GM21526 (cell line): ENCODE measurements around the gene HEMK1.
A peak's percentile ranks its signal among the peaks of the same experiment; 100 is the strongest.

Experiments used
- ATAC-seq: cut with Tn5 transposase; IDR thresholded peaks from one replicate; pipeline ENCODE4 v1.9.1; 2021; ENCODE audit warnings: moderate library complexity; ENCODE audit not compliant: unreplicated experiment, low FRiP score

Gene HEMK1

DNA sequence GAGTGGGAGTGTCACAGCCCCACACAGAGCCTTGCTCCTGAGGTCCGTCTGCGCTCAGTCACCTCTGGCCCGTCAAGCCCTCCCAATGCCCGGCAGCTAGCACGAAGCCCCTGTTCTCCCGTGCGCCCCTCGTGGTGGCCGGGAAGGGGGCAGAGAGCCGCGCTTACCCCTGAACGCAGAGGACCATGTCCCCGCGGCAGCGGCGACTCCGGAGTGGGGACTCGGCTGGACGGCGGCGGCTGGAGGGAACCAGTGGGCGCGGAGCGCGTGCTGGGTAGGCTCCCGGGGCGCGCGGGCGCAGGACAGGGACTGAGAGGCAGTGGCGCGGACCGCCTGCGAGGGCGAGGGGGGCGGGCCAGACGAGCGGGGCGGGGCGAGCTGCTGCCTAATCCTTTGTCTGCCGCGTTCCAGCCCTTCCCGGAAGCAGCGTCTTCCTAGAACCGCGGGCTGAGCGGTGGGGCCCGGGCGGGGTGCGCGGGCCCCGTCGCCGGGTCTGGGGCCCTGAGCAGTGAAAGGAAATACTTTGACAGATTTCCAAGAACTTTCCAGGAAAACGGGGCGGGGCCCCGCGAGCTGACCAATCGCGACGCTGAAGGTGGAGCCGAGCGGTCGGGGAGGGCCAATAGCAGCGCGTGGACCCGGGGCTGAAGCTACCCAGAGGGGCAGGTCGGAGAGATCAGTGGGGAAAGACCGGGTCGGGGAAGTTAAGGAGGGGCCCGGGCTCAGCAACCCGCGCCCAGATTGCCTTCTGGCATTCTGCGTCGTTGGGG lies 42.3 kb downstream of the HEMK1 start, which contains the start of gene CISH:
TSS of gene CISH (minus strand) at position 311 of the 770 bp plus-strand sequence. CDS start at position 187, 124 bp downstream.
- peak; percentile 62 for ATAC-seq

GRCh38 chr3:50612234-50612882 lies 43.0 kb downstream of the HEMK1 start:
- peak; percentile 6 for ATAC-seq

DNA sequence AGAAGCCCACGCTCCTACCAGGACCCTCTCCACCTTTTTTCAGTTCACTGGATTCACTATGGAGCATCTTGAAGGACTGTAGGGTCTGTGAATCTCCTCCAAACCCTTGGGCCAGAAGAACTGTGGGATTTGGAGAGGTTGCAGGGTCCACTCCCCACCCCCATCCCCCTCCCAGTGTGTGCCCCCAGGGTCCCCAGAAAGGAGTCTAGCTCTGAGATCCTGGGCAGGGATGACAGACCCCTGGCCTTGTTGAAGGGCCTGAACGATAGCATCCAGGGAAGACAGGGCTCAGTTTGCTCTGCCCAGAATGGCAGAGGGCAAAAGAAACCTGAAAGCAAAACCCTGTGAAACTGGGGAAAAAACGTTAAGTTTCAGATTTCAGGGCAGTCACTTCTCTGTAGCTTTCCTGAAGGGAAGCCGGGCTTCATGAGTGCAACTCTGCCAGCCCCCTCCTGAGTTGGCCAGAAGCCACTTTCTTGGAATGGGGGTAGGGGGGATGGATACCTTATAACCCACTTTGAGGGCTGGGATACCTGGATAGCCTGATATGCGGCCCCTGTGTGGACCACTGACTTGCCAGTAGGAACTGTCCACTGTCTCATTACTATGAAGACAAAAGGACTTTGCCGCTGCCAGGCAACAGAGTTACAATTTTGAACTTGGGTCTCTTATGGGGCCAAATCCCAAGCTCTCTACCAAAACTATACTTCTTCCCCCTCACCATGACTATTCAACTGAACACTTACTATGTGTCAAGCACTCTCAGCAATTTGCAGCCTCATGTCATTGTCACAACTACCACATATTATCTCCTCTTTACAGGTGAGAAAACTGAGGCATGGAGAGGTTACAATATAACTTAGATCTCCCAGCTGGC lies 43.9 kb downstream of the HEMK1 start:
- no peak for ATAC-seq

DNA sequence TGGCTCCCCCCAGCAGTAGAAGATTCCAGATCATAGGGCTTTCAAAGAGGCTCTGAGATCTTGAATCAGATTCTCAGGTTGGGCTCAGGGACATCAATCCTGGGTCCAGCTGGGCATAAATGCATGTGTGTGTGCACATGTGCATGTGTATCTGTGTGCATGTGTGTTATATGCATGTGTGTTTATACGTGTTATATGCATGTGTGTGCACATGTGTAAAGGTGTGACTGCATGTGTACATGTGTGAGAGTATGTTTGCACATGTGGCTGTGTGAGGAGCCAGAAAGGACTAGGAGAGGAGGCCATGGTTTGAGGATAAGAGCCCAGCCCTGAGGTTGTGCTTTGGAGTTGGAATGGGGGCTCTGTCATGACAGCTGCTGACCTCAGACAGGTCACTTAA lies 45.9 kb downstream of the HEMK1 start:
- ATAC-seq, result no peak

DNA sequence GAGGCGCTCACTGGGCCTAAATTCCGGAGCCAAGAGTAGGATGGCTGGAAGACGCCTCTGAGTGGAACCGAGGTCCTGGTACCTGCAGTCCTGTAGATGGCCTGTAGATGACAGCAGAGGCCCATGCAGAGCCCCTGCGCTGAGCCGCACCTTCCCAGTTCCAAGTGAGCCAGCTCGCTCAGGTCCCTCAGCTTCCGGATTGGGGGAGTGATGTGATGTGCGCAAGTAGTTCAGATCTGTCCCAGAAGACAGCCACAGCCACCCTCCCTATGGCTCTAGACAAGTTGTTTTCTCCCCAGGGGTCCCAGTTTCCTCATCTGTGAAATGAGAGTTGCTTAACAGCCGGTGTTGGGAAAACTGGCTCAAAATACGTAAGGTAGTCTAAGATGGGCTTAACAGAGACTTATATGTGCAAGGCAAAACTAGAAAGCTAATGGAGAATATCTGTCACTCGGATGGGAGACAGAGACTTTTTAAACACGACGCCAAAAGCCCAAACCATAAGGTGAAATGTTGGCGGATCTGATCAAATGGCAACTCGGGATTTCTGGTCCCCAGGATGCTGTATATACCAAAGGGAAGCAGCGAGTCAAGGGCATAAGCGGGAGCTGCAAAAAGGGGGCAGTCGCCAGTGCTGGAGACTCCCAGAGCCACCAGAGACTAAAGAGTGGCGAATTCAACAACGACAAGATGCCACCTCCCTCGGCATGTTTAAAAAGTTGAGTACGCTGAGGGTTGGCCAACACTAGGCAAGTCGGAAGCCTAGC lies 46.9 kb downstream of the HEMK1 start:
- no peak for ATAC-seq

DNA sequence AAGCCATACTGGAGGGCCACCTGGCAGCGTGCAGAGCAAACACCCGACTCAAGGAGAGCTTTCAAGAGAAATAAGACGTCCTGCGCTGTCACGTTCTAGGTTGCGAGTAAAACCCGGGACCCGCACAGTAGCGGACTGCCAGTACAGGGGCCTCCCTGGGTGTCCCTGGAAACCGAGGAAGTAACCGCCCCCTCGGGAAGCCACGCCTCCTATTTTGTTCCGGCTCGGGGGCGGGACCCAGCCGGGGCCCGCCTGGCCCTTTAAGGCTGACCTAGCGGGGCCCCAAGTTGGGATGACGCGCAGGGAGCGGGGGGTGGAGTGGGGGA lies 47.4 kb downstream of the HEMK1 start:
- ATAC-seq, result peak; percentile 60

DNA sequence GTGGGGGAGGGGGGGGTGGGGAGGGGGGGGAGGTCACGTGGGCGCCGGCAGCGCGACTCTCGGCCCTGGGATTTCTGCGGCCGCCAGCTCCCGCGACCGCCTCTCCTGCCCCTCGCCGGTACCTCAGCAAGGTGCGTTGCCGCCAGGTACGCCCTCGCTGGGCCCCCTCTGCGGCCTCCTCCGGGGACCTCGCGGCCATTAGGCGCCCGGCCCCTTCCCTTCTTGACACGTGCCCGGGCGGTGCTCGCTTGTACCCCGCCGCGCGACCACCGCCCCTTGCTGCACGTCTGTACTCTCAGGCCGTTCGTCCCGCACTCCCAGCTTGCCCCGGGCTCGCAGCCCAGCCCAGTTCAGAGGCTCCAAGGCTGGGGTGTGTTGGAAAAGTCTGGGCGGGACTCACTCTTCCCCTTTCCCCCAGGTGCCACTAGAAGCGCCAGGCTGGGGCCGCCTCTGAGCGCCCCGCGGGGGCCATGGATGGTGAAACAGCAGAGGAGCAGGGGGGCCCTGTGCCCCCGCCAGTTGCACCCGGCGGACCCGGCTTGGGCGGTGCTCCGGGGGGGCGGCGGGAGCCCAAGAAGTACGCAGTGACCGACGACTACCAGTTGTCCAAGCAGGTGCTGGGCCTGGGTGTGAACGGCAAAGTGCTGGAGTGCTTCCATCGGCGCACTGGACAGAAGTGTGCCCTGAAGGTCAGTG lies 47.9 kb downstream of the HEMK1 start, which contains the start of gene MAPKAPK3:
TSS of gene MAPKAPK3 (plus strand) at position 56 of the 696 bp plus-strand sequence. CDS start at position 471, 415 bp downstream.
- peak; percentile 12 for ATAC-seq

DNA sequence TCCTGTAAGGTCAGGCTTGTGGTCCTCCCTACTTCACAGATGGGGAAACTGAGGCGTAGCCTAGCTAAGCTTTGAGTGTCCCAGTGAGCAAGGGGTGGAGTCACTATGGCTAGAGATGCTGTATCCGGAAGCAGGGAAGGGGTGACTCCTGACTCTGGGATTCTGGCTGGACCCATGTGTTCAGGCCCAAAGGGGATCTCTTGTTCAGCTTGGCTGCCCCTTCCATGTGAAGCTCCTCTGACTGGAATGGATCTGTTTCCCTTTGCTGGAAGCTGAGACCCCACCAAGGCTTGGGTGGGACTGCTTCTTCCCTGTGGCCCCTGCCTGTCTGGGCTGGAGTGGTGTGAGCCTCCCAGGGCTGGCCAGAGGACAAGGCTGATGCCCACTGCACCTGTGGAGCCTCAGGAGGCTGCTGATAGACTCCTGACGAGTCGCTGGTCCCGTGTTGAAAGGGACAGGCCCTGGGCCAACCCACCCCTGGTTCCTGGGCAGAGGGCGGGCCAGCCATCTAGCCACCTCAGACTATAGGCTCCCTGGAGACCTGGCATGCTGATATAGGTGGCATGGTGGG lies 48.7 kb downstream of the HEMK1 start:
- ATAC-seq, result no peak

- ATAC-seq, result no peak
Measured at GRCh38 chr3:50620420-50620819, 51.1 kb downstream of the HEMK1 start.

DNA sequence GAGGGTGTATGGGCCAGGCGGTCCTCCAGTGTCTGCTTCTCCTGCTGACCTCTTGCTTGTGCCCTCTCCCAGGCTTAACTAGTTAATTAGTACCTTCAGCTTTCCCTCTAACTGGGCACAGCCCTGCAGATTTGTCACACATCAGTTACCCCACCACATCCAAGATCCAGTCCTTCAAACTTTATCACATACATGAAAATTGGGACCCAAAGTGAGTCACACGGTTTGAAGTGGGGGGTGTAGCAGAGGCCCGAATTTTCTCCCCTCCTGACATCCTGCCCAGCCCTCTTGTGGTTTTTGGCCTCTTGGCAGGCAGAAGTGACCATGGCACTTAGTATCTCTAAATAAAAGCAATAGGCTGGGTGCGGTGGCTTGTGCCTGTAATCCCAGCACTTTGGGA lies 51.5 kb downstream of the HEMK1 start:
- ATAC-seq, result no peak

- ATAC-seq, result no peak
Measured at GRCh38 chr3:50622881-50623280, 53.6 kb downstream of the HEMK1 start.

GRCh38 chr3:50623840-50624474 lies 54.6 kb downstream of the HEMK1 start:
- no peak for ATAC-seq

DNA sequence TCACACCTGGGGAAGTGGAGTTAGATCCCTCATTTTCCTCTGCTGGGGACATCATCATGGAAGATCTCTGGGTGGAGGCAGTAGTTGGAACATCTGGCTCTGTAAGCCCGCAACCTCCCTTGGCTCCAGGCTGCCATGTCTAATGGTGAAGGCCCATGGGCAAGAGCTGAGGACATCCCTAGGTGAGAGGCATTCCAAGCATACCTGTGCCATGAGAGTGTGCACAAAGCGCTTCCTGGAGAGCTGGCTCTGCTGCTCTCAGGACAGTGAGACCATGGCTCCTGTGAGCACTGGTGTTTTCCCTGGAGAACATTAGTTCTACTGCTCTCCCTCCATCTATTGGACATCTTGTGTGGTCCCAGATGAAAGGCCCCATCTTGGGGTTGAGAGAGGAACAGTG lies 55.3 kb downstream of the HEMK1 start:
- no peak for ATAC-seq

- ATAC-seq, result no peak
Measured at GRCh38 chr3:50625231-50626182, 56.2 kb downstream of the HEMK1 start.

GRCh38 chr3:50626401-50626800 lies 57.1 kb downstream of the HEMK1 start:
- no peak for ATAC-seq

DNA sequence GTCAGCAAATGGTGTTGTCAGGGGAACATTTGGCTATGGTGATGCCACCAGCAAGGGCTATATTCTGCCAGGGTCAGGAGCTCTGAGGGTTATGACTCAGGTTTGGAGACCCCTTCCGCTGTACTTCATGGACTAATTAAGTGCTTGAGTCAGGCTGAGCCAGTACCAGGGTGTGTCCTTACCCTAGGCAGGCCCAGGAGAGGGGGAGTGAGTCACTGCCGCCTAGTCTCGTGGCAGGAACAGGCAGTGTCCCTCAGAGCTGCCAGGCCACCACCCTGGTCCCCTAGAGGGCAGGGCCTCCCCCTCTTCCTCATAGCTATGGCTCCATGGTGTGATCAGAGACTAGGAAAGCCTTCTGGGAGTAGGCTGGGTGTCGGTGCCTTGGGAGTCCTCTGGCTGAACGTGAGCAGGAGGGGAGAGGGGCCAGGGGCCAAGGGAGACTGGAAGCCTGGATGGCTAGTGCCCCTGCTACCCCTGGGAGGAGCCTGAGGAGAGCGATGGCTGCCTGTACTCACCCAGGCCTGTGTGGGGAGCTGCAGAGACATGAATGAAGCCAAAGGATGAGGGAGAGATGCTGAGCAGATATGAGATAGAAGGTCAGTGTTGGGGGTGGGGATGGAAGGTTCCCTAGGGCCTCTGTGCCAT lies 58.2 kb downstream of the HEMK1 start:
- ATAC-seq, result no peak

GRCh38 chr3:50628601-50629000 lies 59.3 kb downstream of the HEMK1 start:
- ATAC-seq, result no peak
